ENCODE data around the gene GAB2. TPM values are rescaled to one million over a fixed set of nuclear protein-coding genes. Genes with fewer than 3 reads are reported as not detected.
A peak's percentile ranks its signal among the peaks of the same experiment; 100 is the strongest.

GAB2 gene
- total and polyA plus RNA-seq, 10 of the 15 experiments (the other 5 are each of a cell fraction or from before 2014, with no cell fraction given), result 0.69 to 12.6 (median 3.8) TPM

DNA sequence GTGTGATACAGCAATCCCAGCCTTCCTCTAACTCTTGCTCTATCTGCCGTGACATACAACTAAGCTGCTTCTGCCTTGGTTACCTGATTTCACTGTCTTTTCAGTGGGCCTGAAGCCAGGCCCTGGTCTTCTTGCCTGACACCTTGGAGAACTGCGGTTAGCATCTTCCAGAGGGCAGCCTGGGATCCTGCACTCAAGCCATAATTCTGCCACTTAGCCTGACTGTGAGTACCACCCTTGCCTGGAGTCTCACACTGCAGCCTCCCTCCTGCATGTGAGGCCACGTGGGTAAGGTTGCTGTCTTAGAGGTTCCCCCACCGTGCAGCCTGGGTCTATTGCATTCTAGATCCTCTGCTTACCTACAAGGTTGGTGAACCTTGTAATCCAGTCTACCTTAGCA lies 193.1 kb downstream of the GAB2 start:
- 95% methylated on average over 4 of the region's 4 CpGs for WGBS (ENCODE audit: insufficient coverage, insufficient replicate concordance, low lambda C conversion rate, missing lambda C conversion rate)
- BruUV-seq (replicated peaks), result no TSS peak
- Histone ChIP-seq H3K9ac (ENCODE audit: control insufficient read depth, insufficient read depth, low read length) (no peak overlapping the region), H2AFZ (ENCODE audit: control insufficient read depth, low read depth, low read length) (no peak overlapping the region), H4K20me1 (ENCODE audit: control insufficient read depth, insufficient read depth) (no peaks in the 10 kb centered on the region), H3K4me2 (ENCODE audit: control insufficient read depth, insufficient read depth) (no peak overlapping the region), H3K27ac (ENCODE audit: control insufficient read depth, insufficient read depth) (peak overlapping the region; percentile 76), H3K4me1 (ENCODE audit: control insufficient read depth, insufficient read depth, low read length) (peaks cover 60% of the 10 kb centered on the region), H3K79me2 (ENCODE audit: control insufficient read depth, insufficient read depth, low read length) (no peaks in the 10 kb centered on the region), H3K9me3 (replicated peaks; ENCODE audit: control insufficient read depth, insufficient read depth, low read length) (no peaks in the 10 kb centered on the region), H3K36me3 (ENCODE audit: control insufficient read depth in 2 of 2, insufficient read depth in 2 of 2, low read length in 1 of 2) (0 out of 4 replicates have a peak, but pooled peaks cover 0 to 3% of the 10 kb centered on the region in 2 experiments), H3K4me3 (no peak overlapping the region), H3K27me3 (replicated peaks in 1 of 2; ENCODE audit: control insufficient read depth in 2 of 2, insufficient read depth in 2 of 2, low read length in 1 of 2) (no peaks in the 10 kb centered on the region)
- DNase-seq (ENCODE audit: low read depth, low spot score), result no peak
- TF ChIP-seq SUZ12 (IDR thresholded peaks at IDR 0.05; ENCODE audit: unreplicated experiment), result no peak
- TF ChIP-seq CREB1 (IDR thresholded peaks at IDR 0.05; ENCODE audit: low read depth), result no peak
- no peak for TF ChIP-seq DPF2 (IDR thresholded peaks at IDR 0.05)
- TF ChIP-seq KAT2A (conservative IDR thresholded peaks at IDR 0.05; ENCODE audit: control insufficient read depth, low read depth, low read length), result no peak
- TF ChIP-seq RAD21 (IDR thresholded peaks at IDR 0.05; ENCODE audit: insufficient read depth, low read depth, low read length), result no peak
- TF ChIP-seq CHD1 (IDR thresholded peaks at IDR 0.05; ENCODE audit: low read depth, low read length), result no peak
- no peak for TF ChIP-seq SRF (IDR thresholded peaks at IDR 0.05; ENCODE audit: low read depth in 2 of 2, low read length in 2 of 2)
- no peak for TF ChIP-seq EGR1 (IDR thresholded peaks at IDR 0.05; ENCODE audit: borderline replicate concordance in 1 of 2, low read depth in 2 of 2, low read length in 2 of 2)
- no peak for TF ChIP-seq SMC3 (IDR thresholded peaks at IDR 0.05; ENCODE audit: borderline replicate concordance, low read length)
- TF ChIP-seq SMAD5 (IDR thresholded peaks at IDR 0.05; ENCODE audit: low read depth), result no peak
- no peak for TF ChIP-seq ZNF687 (IDR thresholded peaks at IDR 0.05)
- TF ChIP-seq TCF12 (IDR thresholded peaks at IDR 0.05; ENCODE audit: low read depth, low read length), result no peak
- no peak for TF ChIP-seq PML (IDR thresholded peaks at IDR 0.05; ENCODE audit: low read length)
- TF ChIP-seq, protein P1, sequence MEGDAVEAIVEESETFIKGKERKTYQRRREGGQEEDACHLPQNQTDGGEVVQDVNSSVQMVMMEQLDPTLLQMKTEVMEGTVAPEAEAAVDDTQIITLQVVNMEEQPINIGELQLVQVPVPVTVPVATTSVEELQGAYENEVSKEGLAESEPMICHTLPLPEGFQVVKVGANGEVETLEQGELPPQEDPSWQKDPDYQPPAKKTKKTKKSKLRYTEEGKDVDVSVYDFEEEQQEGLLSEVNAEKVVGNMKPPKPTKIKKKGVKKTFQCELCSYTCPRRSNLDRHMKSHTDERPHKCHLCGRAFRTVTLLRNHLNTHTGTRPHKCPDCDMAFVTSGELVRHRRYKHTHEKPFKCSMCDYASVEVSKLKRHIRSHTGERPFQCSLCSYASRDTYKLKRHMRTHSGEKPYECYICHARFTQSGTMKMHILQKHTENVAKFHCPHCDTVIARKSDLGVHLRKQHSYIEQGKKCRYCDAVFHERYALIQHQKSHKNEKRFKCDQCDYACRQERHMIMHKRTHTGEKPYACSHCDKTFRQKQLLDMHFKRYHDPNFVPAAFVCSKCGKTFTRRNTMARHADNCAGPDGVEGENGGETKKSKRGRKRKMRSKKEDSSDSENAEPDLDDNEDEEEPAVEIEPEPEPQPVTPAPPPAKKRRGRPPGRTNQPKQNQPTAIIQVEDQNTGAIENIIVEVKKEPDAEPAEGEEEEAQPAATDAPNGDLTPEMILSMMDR (IDR thresholded peaks at IDR 0.05 in 2 of 3, conservative IDR thresholded peaks at IDR 0.05 in 1 of 3; ENCODE audit: control insufficient read depth in 2 of 3, extremely low read depth in 1 of 3, insufficient read depth in 1 of 3, low read depth in 3 of 3, low read length in 3 of 3), result no peak
- ChIA-PET POLR2A (no interaction called here), CTCF (interaction anchor here (1.4 to 8.1 kb wide), 2 partner anchors 196 to 342 kb away, joined by 4 to 181 read pairs; no protein-coding TSS in a partner anchor), RAD21 (ENCODE audit: unreplicated experiment) (interaction anchor here (0.9 to 5.2 kb wide), 5 partner anchors 147 to 341 kb away, joined by 3 to 124 read pairs (median 3); no protein-coding TSS in a partner anchor), SMC1A (ENCODE audit: uncharacterized antibody, unreplicated experiment) (interaction anchor here (1.0 to 1.7 kb wide), 2 partner anchors 317 to 340 kb away, joined by 4 to 5 read pairs; no protein-coding TSS in a partner anchor)
- in situ Hi-C loops (cut with MboI), result loop anchor here (5.0 kb wide), 1 partner anchor 338 kb away; no protein-coding TSS in a partner anchor
- no peak for FAIRE-seq
- intact Hi-C loops (cut with micrococcal nuclease; ENCODE audit: unreplicated experiment), result no loop called here
- ATAC-seq, result no peak
